Measurements from ENCODE around the gene TRIM8. TPM values are rescaled to one million over a fixed set of nuclear protein-coding genes. Genes with fewer than 3 reads are reported as not detected.

The TRIM8 gene
- total and polyA plus RNA-seq, 9 donors, result 35.2 to 96.6 (median 79.8) TPM

GRCh38 chr10:102669206-102670064 lies 25.2 kb downstream of the TRIM8 start:
- Histone ChIP-seq H3K4me1 (ENCODE audit: control insufficient read depth, insufficient read depth, low read length) (peaks cover 67% of the 10 kb centered on the region), H3K9me3 (replicated peaks; ENCODE audit: control insufficient read depth, low read depth, low read length) (no peaks in the 10 kb centered on the region), H3K27me3 (ENCODE audit: control insufficient read depth, insufficient read depth, low read length) (no peaks in the 10 kb centered on the region), H3K27ac (ENCODE audit: low read length) (peak overlapping the region; percentile 91), H3K4me3 (ENCODE audit: low read length) (no peak overlapping the region), H3K36me3 (ENCODE audit: control insufficient read depth, insufficient read depth, low read length) (no peaks in the 10 kb centered on the region)
- 74% methylated on average over 5 of the region's 7 CpGs for WGBS (ENCODE audit: insufficient coverage)
- DNase-seq, result peak; percentile 71

- WGBS (ENCODE audit: insufficient coverage), result 77% methylated on average over 7 of the region's 9 CpGs
Measured at GRCh38 chr10:102670065-102670670, 25.9 kb downstream of the TRIM8 start.

GRCh38 chr10:102670871-102671434 lies 26.7 kb downstream of the TRIM8 start:
- no peaks in the 10 kb centered on the region for H3K27me3 ChIP-seq (ENCODE audit: control insufficient read depth, insufficient read depth, low read length)
- DNase-seq, result no peak
- peaks cover 78% of the 10 kb centered on the region for H3K4me1 ChIP-seq (ENCODE audit: control insufficient read depth, insufficient read depth, low read length)
- H3K4me3 ChIP-seq (ENCODE audit: low read length), result no peak overlapping the region
- WGBS (ENCODE audit: insufficient coverage), result 74% methylated on average over 3 of the region's 6 CpGs
- H3K9me3 ChIP-seq (replicated peaks; ENCODE audit: control insufficient read depth, low read depth, low read length), result no peaks in the 10 kb centered on the region
- no peaks in the 10 kb centered on the region for H3K36me3 ChIP-seq (ENCODE audit: control insufficient read depth, insufficient read depth, low read length)
- H3K27ac ChIP-seq (ENCODE audit: low read length), result no peak overlapping the region

More at GRCh38 chr10:102670065-102670670, 25.9 kb downstream of the TRIM8 start:
- Histone ChIP-seq H3K4me3 (ENCODE audit: low read length) (no peak overlapping the region), H3K36me3 (ENCODE audit: control insufficient read depth, insufficient read depth, low read length) (no peaks in the 10 kb centered on the region), H3K9me3 (replicated peaks; ENCODE audit: control insufficient read depth, low read depth, low read length) (no peaks in the 10 kb centered on the region), H3K27ac (ENCODE audit: low read length) (peak overlapping the region; percentile 91), H3K4me1 (ENCODE audit: control insufficient read depth, insufficient read depth, low read length) (peaks cover 74% of the 10 kb centered on the region), H3K27me3 (ENCODE audit: control insufficient read depth, insufficient read depth, low read length) (no peaks in the 10 kb centered on the region)
- DNase-seq, result no peak

- peak overlapping the region; percentile 78 for H3K27ac ChIP-seq (ENCODE audit: low read length)
- peaks cover 86% of the 10 kb centered on the region for H3K4me1 ChIP-seq (ENCODE audit: control insufficient read depth, insufficient read depth, low read length)
- no peak for DNase-seq
- 86% methylated on average over 5 of the region's 13 CpGs for WGBS (ENCODE audit: insufficient coverage)
- no peak overlapping the region for H3K4me3 ChIP-seq (ENCODE audit: low read length)
- H3K36me3 ChIP-seq (ENCODE audit: control insufficient read depth, insufficient read depth, low read length), result no peaks in the 10 kb centered on the region
- H3K27me3 ChIP-seq (ENCODE audit: control insufficient read depth, insufficient read depth, low read length), result no peaks in the 10 kb centered on the region
- no peaks in the 10 kb centered on the region for H3K9me3 ChIP-seq (replicated peaks; ENCODE audit: control insufficient read depth, low read depth, low read length)
Measured at GRCh38 chr10:102673236-102673818, 29.0 kb downstream of the TRIM8 start.

- Histone ChIP-seq H3K4me3 (ENCODE audit: low read length) (peak overlapping the region; percentile 9), H3K36me3 (ENCODE audit: control insufficient read depth, insufficient read depth, low read length) (no peaks in the 10 kb centered on the region), H3K9me3 (replicated peaks; ENCODE audit: control insufficient read depth, low read depth, low read length) (no peaks in the 10 kb centered on the region), H3K27ac (ENCODE audit: low read length) (peak overlapping the region; percentile 78), H3K4me1 (ENCODE audit: control insufficient read depth, insufficient read depth, low read length) (peaks cover 86% of the 10 kb centered on the region), H3K27me3 (ENCODE audit: control insufficient read depth, insufficient read depth, low read length) (no peaks in the 10 kb centered on the region)
- 18% methylated on average over 5 of the region's 19 CpGs for WGBS (ENCODE audit: insufficient coverage)
- peak; percentile 83 for DNase-seq
Measured at GRCh38 chr10:102673819-102674511, 29.7 kb downstream of the TRIM8 start.

- WGBS (ENCODE audit: insufficient coverage), result 38% methylated on average over 1 of the region's 2 CpGs
- Histone ChIP-seq H3K36me3 (ENCODE audit: control insufficient read depth, insufficient read depth, low read length) (no peaks in the 10 kb centered on the region), H3K4me3 (ENCODE audit: low read length) (no peak overlapping the region), H3K9me3 (replicated peaks; ENCODE audit: control insufficient read depth, low read depth, low read length) (no peaks in the 10 kb centered on the region), H3K27ac (ENCODE audit: low read length) (peak overlapping the region; percentile 78), H3K27me3 (ENCODE audit: control insufficient read depth, insufficient read depth, low read length) (no peaks in the 10 kb centered on the region), H3K4me1 (ENCODE audit: control insufficient read depth, insufficient read depth, low read length) (peaks cover 86% of the 10 kb centered on the region)
- DNase-seq, result peak; percentile 35
Measured at GRCh38 chr10:102674566-102674965, 30.3 kb downstream of the TRIM8 start.

- Histone ChIP-seq H3K27ac (ENCODE audit: low read length) (peak overlapping the region; percentile 78), H3K27me3 (ENCODE audit: control insufficient read depth, insufficient read depth, low read length) (no peaks in the 10 kb centered on the region), H3K9me3 (replicated peaks; ENCODE audit: control insufficient read depth, low read depth, low read length) (no peaks in the 10 kb centered on the region), H3K36me3 (ENCODE audit: control insufficient read depth, insufficient read depth, low read length) (no peaks in the 10 kb centered on the region), H3K4me1 (ENCODE audit: control insufficient read depth, insufficient read depth, low read length) (peaks cover 82% of the 10 kb centered on the region), H3K4me3 (ENCODE audit: low read length) (no peak overlapping the region)
- 27% methylated on average over 8 of the region's 8 CpGs for WGBS (ENCODE audit: insufficient coverage)
- DNase-seq, result no peak
Measured at GRCh38 chr10:102675011-102675665, 30.9 kb downstream of the TRIM8 start.

GRCh38 chr10:102675666-102676533 lies 31.6 kb downstream of the TRIM8 start:
- DNase-seq, result peak; percentile 81
- Histone ChIP-seq H3K27ac (ENCODE audit: low read length) (peak overlapping the region; percentile 85), H3K27me3 (ENCODE audit: control insufficient read depth, insufficient read depth, low read length) (no peaks in the 10 kb centered on the region), H3K36me3 (ENCODE audit: control insufficient read depth, insufficient read depth, low read length) (no peaks in the 10 kb centered on the region), H3K9me3 (replicated peaks; ENCODE audit: control insufficient read depth, low read depth, low read length) (no peaks in the 10 kb centered on the region), H3K4me1 (ENCODE audit: control insufficient read depth, insufficient read depth, low read length) (peaks cover 74% of the 10 kb centered on the region), H3K4me3 (ENCODE audit: low read length) (no peak overlapping the region)
- 21% methylated on average over 6 of the region's 16 CpGs for WGBS (ENCODE audit: insufficient coverage)
